OCI-LY7 (cell line): Measurements from ENCODE around the gene PDXK. TPM values are rescaled to one million over a fixed set of nuclear protein-coding genes. Genes with fewer than 3 reads are reported as not detected.

Source experiments
- BruUV-seq: library from RNA; stranded (reverse); fragments of 400-500 nt; replicated peaks from 2 replicates; lab custom pipeline; 2021; lab: Mats Ljungman, UMichigan
- CTCF ChIA-PET: fragments of 300-600 bp; sonication (Branson Sonifier 250); formaldehyde crosslinking; loops from one replicate; lab custom pipeline; 2022; ENCODE audit warnings: antibody characterized with exemption; ENCODE audit not compliant: unreplicated experiment; lab: Charles Lee
- POLR2A ChIA-PET: fragments of 300-600 bp; sonication (Branson Sonifier 250); formaldehyde crosslinking; loops from one replicate; lab custom pipeline; 2022; ENCODE audit warnings: antibody characterized with exemption; lab: Charles Lee
- DNase-seq: peaks from one replicate; pipeline ENCODE4 v3.0.0-alpha.2; 2015; ENCODE audit warnings: low spot score
- H2AFZ ChIP-seq: fragments of 200-600 bp; sonication (generic), shearing (Covaris generic); 2 replicates; pipeline ENCODE4 v1.6.1; 2014; ENCODE audit warnings: mild to moderate bottlenecking, antibody characterized with exemption, low read length, moderate library complexity
- H3K27ac ChIP-seq: fragments of 200-600 bp; sonication (generic); 2 replicates; pipeline ENCODE4 v1.5.1; 2014; ENCODE audit warnings: mixed run types, low read depth, mild to moderate bottlenecking, moderate library complexity, low read length, inconsistent platforms; ENCODE audit not compliant: poor library complexity, severe bottlenecking
- H3K36me3 ChIP-seq: fragments of 200-600 bp; sonication (generic); 2 replicates; pipeline ENCODE4 v1.6.1; 2014; ENCODE audit warnings: mild to moderate bottlenecking, antibody characterized with exemption, low read length, moderate library complexity, mixed read lengths; ENCODE audit not compliant: insufficient read depth
- H3K4me1 ChIP-seq: fragments of 200-600 bp; sonication (generic); 2 replicates; pipeline ENCODE4 v1.5.1; 2014; ENCODE audit warnings: mild to moderate bottlenecking, low read length; ENCODE audit not compliant: insufficient read depth, poor library complexity, severe bottlenecking
- H3K4me2 ChIP-seq: fragments of 200-600 bp; sonication (generic); 2 replicates; pipeline ENCODE4 v1.6.1; 2014; ENCODE audit warnings: mild to moderate bottlenecking, low read length
- H3K4me3 ChIP-seq: fragments of 200-600 bp; sonication (generic); 2 replicates; pipeline ENCODE4 v1.5.1; 2014; ENCODE audit warnings: mild to moderate bottlenecking, low read depth, low read length; ENCODE audit not compliant: poor library complexity, severe bottlenecking
- H3K79me2 ChIP-seq: fragments of 200-600 bp; sonication (generic); 2 replicates; pipeline ENCODE4 v1.6.1; 2016; ENCODE audit warnings: low read depth, mild to moderate bottlenecking, low read length, moderate library complexity, mixed read lengths; ENCODE audit not compliant: insufficient read depth
- H3K9me2 ChIP-seq: fragments of 200-600 bp; sonication (generic); 2 replicates; pipeline ENCODE4 v1.6.1; 2016; ENCODE audit warnings: mild to moderate bottlenecking, low read length, mixed read lengths; ENCODE audit not compliant: insufficient read depth
- H3K9me3 ChIP-seq: fragments of 200-600 bp; sonication (generic); 2 replicates; pipeline ENCODE4 v1.6.1; 2014; ENCODE audit warnings: mild to moderate bottlenecking, mixed run types, low read length, mixed read lengths
- H4K20me1 ChIP-seq: fragments of 200-600 bp; sonication (generic); 2 replicates; pipeline ENCODE4 v1.6.1; 2014; ENCODE audit warnings: mild to moderate bottlenecking, antibody characterized with exemption, low read length, moderate library complexity, mixed read lengths; ENCODE audit not compliant: insufficient read depth
- CTCF ChIP-seq: fragments of 200-600 bp; sonication (generic); conservative IDR thresholded peaks from 2 replicates; pipeline ENCODE4 v1.5.1; 2014; ENCODE audit warnings: mild to moderate bottlenecking, antibody characterized with exemption, low read length, moderate library complexity, mixed read lengths
- EZH2phosphoT487 ChIP-seq: fragments of 200-600 bp; sonication (generic); IDR thresholded peaks from 2 replicates; pipeline ENCODE4 v1.6.1; 2018; ENCODE audit warnings: low read depth, borderline replicate concordance, mild to moderate bottlenecking, mixed run types, antibody characterized with exemption, low read length, moderate library complexity, mixed read lengths
- intact Hi-C: fragments of 100-400 bp; cut with micrococcal nuclease; formaldehyde crosslinking; loops from one replicate; pipeline ENCODE4 v1.10.0; 2022; ENCODE audit not compliant: unreplicated experiment
- total RNA-seq, 2 experiments: library from RNA; depleted of rRNA in 1 of 2; stranded (reverse); fragments of >200 nt in 1 of 2; shearing (Covaris generic) in 1 of 2; gene quantifications; 2 replicates each; pipeline ENCODE4 v1.2.3, GENCODE V29; 2014 to 2022

PDXK gene
- total RNA-seq, 2 experiments from 2014 or later, result 32.8 to 67.0 TPM

- Histone ChIP-seq H3K4me2 (no peak overlapping the region), H3K9me2 (no peaks in the 10 kb centered on the region), H3K36me3 (peaks cover 100% of the 10 kb centered on the region), H2AFZ (no peak overlapping the region), H3K9me3 (no peaks in the 10 kb centered on the region), H3K27ac (no peak overlapping the region), H3K79me2 (peaks cover 28% of the 10 kb centered on the region), H4K20me1 (peaks cover 7% of the 10 kb centered on the region), H3K4me1 (peaks cover 9% of the 10 kb centered on the region), H3K4me3 (no peak overlapping the region)
- intact Hi-C loops, result no loop called here
- no peak for DNase-seq
- no TSS peak for BruUV-seq
- ChIA-PET POLR2A (no interaction called here), CTCF (no interaction called here)
- TF ChIP-seq EZH2phosphoT487, result no peak
- TF ChIP-seq CTCF, result no peak
Measured at GRCh38 chr21:43794857-43795256, 75.9 kb downstream of the PDXK start.

- Histone ChIP-seq H3K4me1 (no peaks in the 10 kb centered on the region), H4K20me1 (no peaks in the 10 kb centered on the region; the same call in 1 of the 2 replicates), H3K4me3 (no peak overlapping the region), H3K36me3 (peaks cover 100% of the 10 kb centered on the region), H3K79me2 (peaks cover 3% of the 10 kb centered on the region; the same call in 1 of the 2 replicates), H2AFZ (no peak overlapping the region), H3K9me2 (no peaks in the 10 kb centered on the region), H3K9me3 (no peaks in the 10 kb centered on the region), H3K4me2 (no peak overlapping the region), H3K27ac (no peak overlapping the region)
- TF ChIP-seq CTCF (no peak), EZH2phosphoT487 (no peak)
- intact Hi-C loops, result no loop called here
- no TSS peak for BruUV-seq
- CTCF ChIA-PET, result interaction anchor here (0.8 kb wide), 1 partner anchor 9 kb away, joined by 3 read pairs; no protein-coding TSS in a partner anchor
- POLR2A ChIA-PET, result no interaction called here
- no peak for DNase-seq
Measured at GRCh38 chr21:43797415-43797814, 78.5 kb downstream of the PDXK start.

- CTCF ChIA-PET, result interaction anchor here (0.8 kb wide), 1 partner anchor 9 kb away, joined by 3 read pairs; no protein-coding TSS in a partner anchor
- POLR2A ChIA-PET, result no interaction called here
Measured at GRCh38 chr21:43797925-43798715, 79.2 kb downstream of the PDXK start.

More at GRCh38 chr21:43797925-43798715, 79.2 kb downstream of the PDXK start:
- Histone ChIP-seq H3K4me3 (no peak overlapping the region), H3K79me2 (no peaks in the 10 kb centered on the region), H2AFZ (no peak overlapping the region), H3K4me2 (no peak overlapping the region), H4K20me1 (no peaks in the 10 kb centered on the region; the same call in 1 of the 2 replicates), H3K9me2 (no peaks in the 10 kb centered on the region), H3K36me3 (peaks cover 100% of the 10 kb centered on the region), H3K9me3 (no peaks in the 10 kb centered on the region), H3K27ac (no peak overlapping the region), H3K4me1 (no peaks in the 10 kb centered on the region)
- no TSS peak for BruUV-seq
- intact Hi-C loops, result no loop called here
- DNase-seq, result no peak
- TF ChIP-seq EZH2phosphoT487, result no peak
- no peak for TF ChIP-seq CTCF
